Uterus (tissue), 2 donors: Measurements from ENCODE around the gene ADAMTS20.

Experiments
- CTCF ChIP-seq, 4 experiments: fragments of 200-600 bp in 2 of 4; fragments of 450-650 bp in 2 of 4; sonication (generic) in 2 of 4; IDR thresholded peaks; one replicate each; pipeline ENCODE4 v1.5.1; 2016 to 2019; ENCODE audit warnings: antibody characterized with exemption in 4 of 4, mild to moderate bottlenecking in 2 of 4, moderate library complexity in 1 of 4
- POLR2A ChIP-seq, 2 donors: fragments of 450-650 bp; IDR thresholded peaks; one replicate each; pipeline ENCODE4 v1.6.1; 2016; ENCODE audit warnings: antibody characterized with exemption in 2 of 2, mild to moderate bottlenecking in 1 of 2, moderate library complexity in 1 of 2

- TF ChIP-seq POLR2A (IDR thresholded peaks at IDR 0.05): no peak
- no peak for TF ChIP-seq CTCF (IDR thresholded peaks at IDR 0.05)
Observed at GRCh38 chr12:43551279-43551970, 578 bp downstream of the ADAMTS20 start.
